Lower leg skin (tissue), 3 donors: ENCODE data around the gene PLPPR3.

Source experiments
- POLR2A ChIP-seq, 2 donors: fragments of 450-650 bp; IDR thresholded peaks; one replicate each; pipeline ENCODE4 v1.6.1; 2016 to 2017; ENCODE audit warnings: antibody characterized with exemption in 2 of 2, mild to moderate bottlenecking in 1 of 2, moderate library complexity in 1 of 2
- TF ChIP-seq, protein P1 (sequence below), 3 donors: fragments of 450-650 bp; IDR thresholded peaks; one replicate each; pipeline ENCODE4 v1.5.1; 2016; ENCODE audit warnings: antibody characterized with exemption in 3 of 3, mild to moderate bottlenecking in 3 of 3, moderate library complexity in 2 of 3

DNA sequence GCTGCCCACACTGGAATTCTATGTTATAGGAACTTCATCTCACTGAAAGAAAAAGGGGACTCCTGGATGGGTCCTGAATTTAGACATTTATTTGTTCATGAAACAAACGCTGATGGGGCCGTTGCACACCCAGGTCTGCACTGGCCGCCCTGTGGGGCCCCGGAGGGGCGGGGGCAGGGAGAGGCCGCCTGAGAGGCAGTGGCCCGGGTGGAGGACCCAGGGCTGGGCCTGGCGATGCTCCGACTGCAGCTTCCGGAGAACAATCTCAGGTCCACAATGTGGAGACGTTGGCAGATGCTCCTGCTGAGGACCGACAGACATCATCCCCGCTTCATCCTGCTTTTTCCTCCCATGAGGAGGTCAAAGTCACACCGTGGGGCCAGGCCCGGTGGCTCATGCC is 40.8 kb downstream of the PLPPR3 start:
- TF ChIP-seq, protein P1, sequence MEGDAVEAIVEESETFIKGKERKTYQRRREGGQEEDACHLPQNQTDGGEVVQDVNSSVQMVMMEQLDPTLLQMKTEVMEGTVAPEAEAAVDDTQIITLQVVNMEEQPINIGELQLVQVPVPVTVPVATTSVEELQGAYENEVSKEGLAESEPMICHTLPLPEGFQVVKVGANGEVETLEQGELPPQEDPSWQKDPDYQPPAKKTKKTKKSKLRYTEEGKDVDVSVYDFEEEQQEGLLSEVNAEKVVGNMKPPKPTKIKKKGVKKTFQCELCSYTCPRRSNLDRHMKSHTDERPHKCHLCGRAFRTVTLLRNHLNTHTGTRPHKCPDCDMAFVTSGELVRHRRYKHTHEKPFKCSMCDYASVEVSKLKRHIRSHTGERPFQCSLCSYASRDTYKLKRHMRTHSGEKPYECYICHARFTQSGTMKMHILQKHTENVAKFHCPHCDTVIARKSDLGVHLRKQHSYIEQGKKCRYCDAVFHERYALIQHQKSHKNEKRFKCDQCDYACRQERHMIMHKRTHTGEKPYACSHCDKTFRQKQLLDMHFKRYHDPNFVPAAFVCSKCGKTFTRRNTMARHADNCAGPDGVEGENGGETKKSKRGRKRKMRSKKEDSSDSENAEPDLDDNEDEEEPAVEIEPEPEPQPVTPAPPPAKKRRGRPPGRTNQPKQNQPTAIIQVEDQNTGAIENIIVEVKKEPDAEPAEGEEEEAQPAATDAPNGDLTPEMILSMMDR (IDR thresholded peaks at IDR 0.05) = no peak
- TF ChIP-seq POLR2A (IDR thresholded peaks at IDR 0.05) = no peak
